IPS-20b (cell line): ENCODE measurements around the gene ANKRD13D.

ENCODE experiments used
- H3K27ac ChIP-seq: one replicate; pipeline ENCODE4 v1.5.1; 2013; ENCODE audit warnings: low read length
- H3K27me3 ChIP-seq: 2 replicates; pipeline ENCODE4 v1.6.1; 2013; ENCODE audit warnings: mild to moderate bottlenecking, low read length, inconsistent platforms; ENCODE audit not compliant: insufficient read depth
- H3K36me3 ChIP-seq: 2 replicates; pipeline ENCODE4 v1.6.1; 2013; ENCODE audit warnings: low read depth, mild to moderate bottlenecking, inconsistent platforms, low read length, moderate library complexity; ENCODE audit not compliant: insufficient read depth
- H3K4me1 ChIP-seq: 2 replicates; pipeline ENCODE4 v1.6.1; 2013; ENCODE audit warnings: mild to moderate bottlenecking, control low read depth, inconsistent platforms, low read length, moderate library complexity; ENCODE audit not compliant: insufficient read depth
- H3K4me3 ChIP-seq: 2 replicates; pipeline ENCODE4 v1.5.1; 2013; ENCODE audit warnings: mild to moderate bottlenecking, low read length, inconsistent platforms
- H3K9ac ChIP-seq: 2 replicates; pipeline ENCODE4 v1.6.1; 2013; ENCODE audit warnings: low read depth, mild to moderate bottlenecking, inconsistent platforms, low read length, moderate library complexity
- H3K9me3 ChIP-seq: 2 replicates; pipeline ENCODE4 v1.6.1; 2013; ENCODE audit warnings: mild to moderate bottlenecking, low read depth, low read length, inconsistent platforms; ENCODE audit not compliant: insufficient read depth

Gene ANKRD13D

GRCh38 chr11:67264260-67264659 is 24.8 kb upstream of the ANKRD13D start:
- H3K27me3 ChIP-seq = peaks cover 31% of the 10 kb centered on the region
- H3K4me3 ChIP-seq = no peak overlapping the region
- peaks cover 14% of the 10 kb centered on the region; the same call in 1 of the 2 replicates for H3K36me3 ChIP-seq
- no peak overlapping the region for H3K9ac ChIP-seq
- H3K4me1 ChIP-seq = peaks cover 2% of the 10 kb centered on the region; the same call in 1 of the 2 replicates
- H3K27ac ChIP-seq = no peak overlapping the region
- H3K9me3 ChIP-seq = no peaks in the 10 kb centered on the region

GRCh38 chr11:67264877-67265632 is 24.0 kb upstream of the ANKRD13D start:
- Histone ChIP-seq H3K9me3 (no peaks in the 10 kb centered on the region), H3K4me3 (no peak overlapping the region), H3K36me3 (peaks cover 15% of the 10 kb centered on the region; the same call in 1 of the 2 replicates), H3K27ac (no peak overlapping the region), H3K9ac (no peak overlapping the region), H3K27me3 (peaks cover 31% of the 10 kb centered on the region), H3K4me1 (peaks cover 8% of the 10 kb centered on the region)

GRCh38 chr11:67265633-67266448 is 23.3 kb upstream of the ANKRD13D start:
- Histone ChIP-seq H3K4me3 (peak overlapping the region; percentile 19; the same call in 1 of the 2 replicates), H3K9me3 (no peaks in the 10 kb centered on the region), H3K4me1 (peaks cover 14% of the 10 kb centered on the region), H3K36me3 (peaks cover 15% of the 10 kb centered on the region; the same call in 1 of the 2 replicates), H3K27ac (no peak overlapping the region), H3K27me3 (peaks cover 26% of the 10 kb centered on the region), H3K9ac (no peak overlapping the region)

GRCh38 chr11:67266449-67267187 is 22.5 kb upstream of the ANKRD13D start, which contains the start of gene GRK2:
GRK2 (plus strand) TSS chr11:67266473; CDS start chr11:67266700, 227 bp downstream.
- Histone ChIP-seq H3K27ac (no peak within 1 kb of the TSS), H3K4me1 (peaks cover 22% of the 10 kb centered on the region), H3K4me3 (peak within 1 kb of the TSS; percentile 74), H3K9me3 (no peaks in the 10 kb centered on the region), H3K9ac (peak within 1 kb of the TSS; percentile 76; the same call in 1 of the 2 replicates), H3K27me3 (peaks cover 26% of the 10 kb centered on the region), H3K36me3 (peaks cover 19% of the 10 kb centered on the region; the same call in 1 of the 2 replicates)

GRCh38 chr11:67267188-67268080 is 21.7 kb upstream of the ANKRD13D start:
- H3K9me3 ChIP-seq = no peaks in the 10 kb centered on the region
- peaks cover 22% of the 10 kb centered on the region for H3K36me3 ChIP-seq
- H3K4me1 ChIP-seq = peaks cover 25% of the 10 kb centered on the region
- H3K27ac ChIP-seq = no peak overlapping the region
- H3K4me3 ChIP-seq = peak overlapping the region; percentile 74
- peaks cover 18% of the 10 kb centered on the region for H3K27me3 ChIP-seq
- peak overlapping the region; percentile 76; the same call in 1 of the 2 replicates for H3K9ac ChIP-seq

- peaks cover 23% of the 10 kb centered on the region for H3K36me3 ChIP-seq
- peaks cover 23% of the 10 kb centered on the region for H3K4me1 ChIP-seq
- H3K9me3 ChIP-seq = no peaks in the 10 kb centered on the region
- no peak overlapping the region for H3K4me3 ChIP-seq
- no peak overlapping the region for H3K27ac ChIP-seq
- peaks cover 16% of the 10 kb centered on the region for H3K27me3 ChIP-seq
- no peak overlapping the region for H3K9ac ChIP-seq
These were observed 20.8 kb upstream of the ANKRD13D start for GRCh38 chr11:67268081-67268961.

- Histone ChIP-seq H3K36me3 (peaks cover 23% of the 10 kb centered on the region), H3K9me3 (no peaks in the 10 kb centered on the region), H3K4me3 (no peak overlapping the region), H3K27ac (no peak overlapping the region), H3K4me1 (peaks cover 23% of the 10 kb centered on the region), H3K9ac (no peak overlapping the region), H3K27me3 (peaks cover 16% of the 10 kb centered on the region)
These were observed 20.2 kb upstream of the ANKRD13D start for GRCh38 chr11:67268962-67269268.

GRCh38 chr11:67269401-67270255 is 19.5 kb upstream of the ANKRD13D start:
- Histone ChIP-seq H3K27me3 (peaks cover 14% of the 10 kb centered on the region), H3K4me1 (peaks cover 23% of the 10 kb centered on the region), H3K27ac (peak overlapping the region; percentile 10), H3K36me3 (peaks cover 25% of the 10 kb centered on the region), H3K4me3 (peak overlapping the region; percentile 4; the same call in 1 of the 2 replicates), H3K9me3 (no peaks in the 10 kb centered on the region), H3K9ac (peak overlapping the region; percentile 71; the same call in 1 of the 2 replicates)

GRCh38 chr11:67270256-67271204 is 18.6 kb upstream of the ANKRD13D start:
- H3K27ac ChIP-seq = peak overlapping the region; percentile 10
- H3K36me3 ChIP-seq = peaks cover 30% of the 10 kb centered on the region
- no peaks in the 10 kb centered on the region for H3K9me3 ChIP-seq
- peaks cover 23% of the 10 kb centered on the region for H3K4me1 ChIP-seq
- peaks cover 5% of the 10 kb centered on the region for H3K27me3 ChIP-seq
- peak overlapping the region; percentile 71; the same call in 1 of the 2 replicates for H3K9ac ChIP-seq
- H3K4me3 ChIP-seq = peak overlapping the region; percentile 4; the same call in 1 of the 2 replicates
